Measurements from ENCODE around the gene FBRSL1.

The FBRSL1 gene

GRCh38 chr12:132527186-132527882 is 37.4 kb downstream of the FBRSL1 start:
- no peak for DNase-seq (ENCODE audit: low read depth)
- no peak for TF ChIP-seq CTCF (IDR thresholded peaks at IDR 0.05; ENCODE audit: control insufficient read depth, insufficient read depth, low read depth, low read length, missing control alignments)
- no peak overlapping the region for H3K4me3 ChIP-seq (ENCODE audit: control insufficient read depth, low read depth, low read length)

DNA sequence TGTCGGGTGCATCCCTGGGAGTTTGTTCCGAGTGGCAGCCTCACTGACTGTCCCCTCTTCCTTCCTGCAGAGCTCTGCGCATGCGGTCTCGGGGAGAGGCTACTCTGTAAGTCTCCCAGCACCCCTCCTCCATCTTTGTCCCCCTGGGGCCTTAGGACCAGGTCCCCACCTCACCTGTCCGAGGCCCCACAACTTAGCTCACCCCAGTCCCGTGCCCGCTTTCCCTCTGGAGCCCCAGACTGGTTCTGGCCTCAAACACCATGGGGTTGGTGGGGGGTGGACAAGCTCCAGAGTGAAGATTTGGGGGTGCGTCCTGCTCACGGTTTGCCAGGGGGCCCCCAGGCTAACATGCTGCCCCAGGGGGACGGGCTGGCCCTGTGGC is 37.9 kb downstream of the FBRSL1 start:
- TF ChIP-seq CTCF (IDR thresholded peaks at IDR 0.05; ENCODE audit: control insufficient read depth, insufficient read depth, low read depth, low read length, missing control alignments), result no peak
- DNase-seq (ENCODE audit: low read depth), result no peak
- H3K4me3 ChIP-seq (ENCODE audit: control insufficient read depth, low read depth, low read length), result no peak overlapping the region

DNA sequence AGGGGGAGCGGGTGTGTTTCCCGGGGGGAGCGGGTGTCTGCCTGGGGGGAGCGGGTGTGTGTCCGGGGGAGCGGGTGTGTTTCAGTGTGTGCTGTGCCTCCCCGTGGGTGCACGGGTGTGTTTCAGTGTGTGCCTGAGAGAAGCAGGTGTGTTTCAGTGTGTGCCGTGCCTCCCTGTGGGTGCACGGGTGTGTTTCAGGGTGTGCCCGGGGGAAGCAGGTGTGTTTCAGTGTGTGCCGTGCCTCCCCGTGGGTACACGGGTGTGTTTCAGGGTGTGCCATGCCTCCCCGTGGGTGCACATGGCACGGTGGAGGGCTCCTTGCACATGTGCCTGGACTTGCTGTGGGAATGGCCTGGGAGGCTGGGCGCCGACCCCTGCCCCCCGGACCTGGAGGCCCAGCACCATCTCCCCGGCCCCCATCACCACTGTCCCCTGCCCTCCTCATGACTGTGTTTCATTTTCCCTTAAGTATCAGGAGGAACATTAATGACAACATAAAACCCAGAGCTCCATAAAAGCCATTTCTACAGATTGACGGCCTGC is 38.7 kb downstream of the FBRSL1 start:
- no peak overlapping the region for H3K4me3 ChIP-seq (ENCODE audit: control insufficient read depth, low read depth, low read length)
- TF ChIP-seq CTCF (IDR thresholded peaks at IDR 0.05; ENCODE audit: control insufficient read depth, insufficient read depth, low read depth, low read length, missing control alignments), result no peak
- DNase-seq (ENCODE audit: low read depth), result no peak

GRCh38 chr12:132529156-132529839 is 39.3 kb downstream of the FBRSL1 start:
- TF ChIP-seq CTCF (IDR thresholded peaks at IDR 0.05; ENCODE audit: control insufficient read depth, insufficient read depth, low read depth, low read length, missing control alignments), result no peak
- DNase-seq (ENCODE audit: low read depth), result no peak
- no peak overlapping the region for H3K4me3 ChIP-seq (ENCODE audit: control insufficient read depth, low read depth, low read length)

DNA sequence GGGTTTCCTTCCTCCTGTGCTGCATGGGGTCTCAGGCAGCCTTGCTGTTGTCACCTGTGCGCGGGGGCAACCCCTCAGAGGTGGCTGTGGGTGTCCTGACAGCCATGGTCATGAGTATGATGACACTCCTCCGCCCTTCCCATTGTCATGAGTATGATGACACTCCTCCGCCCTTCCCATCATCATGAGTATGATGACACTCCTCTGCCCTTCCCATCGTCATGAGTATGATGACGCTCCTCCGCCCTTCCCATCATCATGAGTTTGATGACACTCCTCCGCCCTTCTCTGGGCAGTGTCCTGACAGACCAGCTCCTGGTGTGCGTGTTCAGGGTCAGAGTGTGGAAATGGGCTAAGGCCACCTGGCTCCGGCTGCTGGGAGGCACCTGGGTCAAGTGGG is 40.0 kb downstream of the FBRSL1 start:
- H3K4me3 ChIP-seq (ENCODE audit: control insufficient read depth, low read depth, low read length), result no peak overlapping the region
- TF ChIP-seq CTCF (IDR thresholded peaks at IDR 0.05; ENCODE audit: control insufficient read depth, insufficient read depth, low read depth, low read length, missing control alignments), result no peak

GRCh38 chr12:132530447-132530846 is 40.5 kb downstream of the FBRSL1 start:
- TF ChIP-seq CTCF (IDR thresholded peaks at IDR 0.05; ENCODE audit: control insufficient read depth, insufficient read depth, low read depth, low read length, missing control alignments), result no peak
- no peak overlapping the region for H3K4me3 ChIP-seq (ENCODE audit: control insufficient read depth, low read depth, low read length)
- DNase-seq (ENCODE audit: low read depth), result no peak

More for the DNA sequence above, 40.0 kb downstream of the FBRSL1 start:
- DNase-seq (ENCODE audit: low read depth), result no peak
